Kidney (tissue), 14 donors: ENCODE results near the gene CLDN34. TPM values are rescaled to one million over a fixed set of nuclear protein-coding genes. Genes with fewer than 3 reads are reported as not detected.
A peak's percentile ranks its signal among the peaks of the same experiment; 100 is the strongest.

ENCODE experiments used
- DNase-seq, 5 donors: peaks; one replicate each; pipeline ENCODE4 v3.0.0-alpha.2; 2013 to 2020
- FAIRE-seq: peaks from 2 replicates; lab custom pipeline; 2012; peaks lifted over from hg19 to GRCh38; lab: Jason Lieb, UNC
- H3K27ac ChIP-seq, 2 donors: one replicate each; pipeline ENCODE4 v1.7.0; 2013; ENCODE audit warnings: low read depth in 2 of 2, low read length in 2 of 2, inconsistent platforms in 1 of 2
- H3K27me3 ChIP-seq: one replicate; pipeline ENCODE4 v1.7.1; 2013; ENCODE audit warnings: low read length, inconsistent platforms; ENCODE audit not compliant: control insufficient read depth, insufficient read depth
- H3K36me3 ChIP-seq, 3 donors: one replicate each; pipeline versions ENCODE4 v1.7.0 to v1.7.1; 2013; ENCODE audit warnings: low read length in 3 of 3, control low read depth in 1 of 3, inconsistent platforms in 1 of 3; ENCODE audit not compliant: insufficient read depth in 3 of 3, control insufficient read depth in 2 of 3
- H3K4me1 ChIP-seq, 3 donors: one replicate each; pipeline versions ENCODE4 v1.7.0 to v1.7.1; 2013; ENCODE audit warnings: low read length in 3 of 3, inconsistent platforms in 1 of 3, low read depth in 1 of 3; ENCODE audit not compliant: control insufficient read depth in 2 of 3, insufficient read depth in 2 of 3
- H3K4me3 ChIP-seq, 3 donors: one replicate each; pipeline versions ENCODE4 v1.7.0 to v1.8.1; 2013; ENCODE audit warnings: low read length in 3 of 3, control low read depth in 1 of 3, inconsistent platforms in 1 of 3
- H3K9ac ChIP-seq, 3 donors: one replicate each; pipeline versions ENCODE4 v1.7.0 to v1.7.1; 2013; ENCODE audit warnings: low read length in 3 of 3, control low read depth in 1 of 3, inconsistent platforms in 1 of 3
- H3K9me3 ChIP-seq, 3 donors: one replicate each; pipeline versions ENCODE4 v1.7.0 to v1.7.1; 2013; ENCODE audit warnings: low read length in 3 of 3, control low read depth in 1 of 3, inconsistent platforms in 1 of 3; ENCODE audit not compliant: control insufficient read depth in 2 of 3, insufficient read depth in 1 of 3
- intact Hi-C: fragments of 100-400 bp; cut with DNase I; formaldehyde crosslinking; loops from one replicate; pipeline ENCODE4 v1.11.1; 2022
- polyA plus RNA-seq: library from polyadenylated mRNA; stranded (reverse); fragments of 350-450 nt; fragmentation: Illumina TruSeq; extraction: RNeasy Lipid Tissue Mini Kit (QIAGEN cat#74804); gene quantifications from one replicate; pipeline ENCODE4 v1.2.3, GENCODE V29; 2014; ENCODE audit warnings: low read depth, low replicate concordance; ENCODE audit not compliant: insufficient read depth
- total RNA-seq: library from RNA; stranded (reverse); fragmentation: NEBNext Ultra II Directional; extraction: Animal tissue kit (Norgen Biotek cat#: 25700); gene quantifications from one replicate; pipeline ENCODE4 v1.2.1, GENCODE V29; 2021
- TF ChIP-seq, protein P1 (sequence below): IDR thresholded peaks from 3 replicates; pipeline ENCODE4 v1.5.1; 2012; ENCODE audit warnings: mild to moderate bottlenecking, moderate library complexity, borderline replicate concordance; ENCODE audit not compliant: insufficient read depth; ENCODE audit errors: extremely low read depth
- donor health status: control.
- donor health status: control.
- donor health status: control.
- donor health status: control.
- donor health status: control.
- donor health status: DM: yes; HTN: yes; CAD: no.
- donor health status: Normal renal cell carcinoma (clear cell type).

Gene CLDN34
- total and polyA plus RNA-seq, 2 donors from 2014 or later = 0.50 TPM; not detected in 1

DNA sequence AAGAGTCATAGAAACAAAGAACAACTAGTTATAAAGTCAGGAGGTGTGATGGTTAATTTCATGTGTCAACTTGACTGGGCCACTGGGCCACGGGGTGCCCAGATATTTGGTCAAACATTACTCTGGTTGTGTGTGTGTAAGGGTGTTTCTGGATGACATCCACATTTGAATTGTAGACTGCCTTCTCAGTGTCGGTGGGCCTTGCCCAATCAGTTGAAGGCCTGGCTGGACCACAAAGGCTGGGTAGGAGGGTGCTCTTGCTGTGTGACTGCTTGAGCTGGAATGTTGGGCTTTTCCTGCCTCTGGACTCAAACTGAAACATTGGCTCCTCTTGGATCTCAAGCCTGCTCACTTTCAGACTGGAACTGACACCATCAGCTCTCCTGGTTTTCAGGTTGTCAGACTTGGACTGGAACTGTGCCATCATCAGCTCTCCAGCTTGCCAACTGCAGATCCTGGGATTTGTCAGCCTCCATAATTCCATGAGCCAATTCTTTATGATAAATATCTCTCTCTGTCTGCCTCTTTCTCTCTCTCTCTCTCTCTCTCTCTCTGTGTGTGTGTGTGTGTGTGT is 41.4 kb downstream of the CLDN34 start:
- Histone ChIP-seq H3K4me3 (no peak overlapping the region), H3K27me3 (no peaks in the 10 kb centered on the region), H3K36me3 (no peaks in the 10 kb centered on the region), H3K9ac (no peak overlapping the region), H3K9me3 (no peaks in the 10 kb centered on the region), H3K27ac (no peak overlapping the region), H3K4me1 (no peaks in the 10 kb centered on the region)
- FAIRE-seq = no peak
- TF ChIP-seq, protein P1, sequence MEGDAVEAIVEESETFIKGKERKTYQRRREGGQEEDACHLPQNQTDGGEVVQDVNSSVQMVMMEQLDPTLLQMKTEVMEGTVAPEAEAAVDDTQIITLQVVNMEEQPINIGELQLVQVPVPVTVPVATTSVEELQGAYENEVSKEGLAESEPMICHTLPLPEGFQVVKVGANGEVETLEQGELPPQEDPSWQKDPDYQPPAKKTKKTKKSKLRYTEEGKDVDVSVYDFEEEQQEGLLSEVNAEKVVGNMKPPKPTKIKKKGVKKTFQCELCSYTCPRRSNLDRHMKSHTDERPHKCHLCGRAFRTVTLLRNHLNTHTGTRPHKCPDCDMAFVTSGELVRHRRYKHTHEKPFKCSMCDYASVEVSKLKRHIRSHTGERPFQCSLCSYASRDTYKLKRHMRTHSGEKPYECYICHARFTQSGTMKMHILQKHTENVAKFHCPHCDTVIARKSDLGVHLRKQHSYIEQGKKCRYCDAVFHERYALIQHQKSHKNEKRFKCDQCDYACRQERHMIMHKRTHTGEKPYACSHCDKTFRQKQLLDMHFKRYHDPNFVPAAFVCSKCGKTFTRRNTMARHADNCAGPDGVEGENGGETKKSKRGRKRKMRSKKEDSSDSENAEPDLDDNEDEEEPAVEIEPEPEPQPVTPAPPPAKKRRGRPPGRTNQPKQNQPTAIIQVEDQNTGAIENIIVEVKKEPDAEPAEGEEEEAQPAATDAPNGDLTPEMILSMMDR = no peak
- DNase-seq = no peak
- intact Hi-C loops = no loop called here

DNA sequence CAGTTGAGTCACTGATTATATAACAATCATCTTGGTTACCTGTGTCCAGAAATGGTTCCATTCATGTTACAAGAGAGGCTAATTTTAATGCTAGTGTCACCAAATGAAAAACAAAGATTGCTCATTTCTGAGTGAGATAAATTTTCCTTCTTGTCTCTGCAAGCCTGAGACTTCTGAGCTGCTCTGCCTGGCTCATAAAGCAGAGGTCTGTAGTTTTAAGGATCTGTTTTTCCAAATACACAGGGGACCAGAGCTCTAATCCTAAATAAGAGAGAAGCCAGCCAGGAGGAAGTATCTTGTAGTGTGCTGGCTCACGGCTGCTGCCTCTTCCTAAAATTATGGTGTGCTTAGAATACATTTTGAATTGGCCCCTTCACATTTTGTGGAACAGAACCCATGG is 42.6 kb downstream of the CLDN34 start:
- DNase-seq (no peak), FAIRE-seq (no peak)
- H3K27me3 ChIP-seq = no peaks in the 10 kb centered on the region
- H3K36me3 ChIP-seq = no peaks in the 10 kb centered on the region
- intact Hi-C loops = no loop called here
- H3K4me3 ChIP-seq = no peak overlapping the region
- H3K9ac ChIP-seq = no peak overlapping the region
- no peaks in the 10 kb centered on the region for H3K9me3 ChIP-seq
- H3K4me1 ChIP-seq = no peaks in the 10 kb centered on the region
- no peak overlapping the region for H3K27ac ChIP-seq
- TF ChIP-seq, protein P1 = no peak

DNA sequence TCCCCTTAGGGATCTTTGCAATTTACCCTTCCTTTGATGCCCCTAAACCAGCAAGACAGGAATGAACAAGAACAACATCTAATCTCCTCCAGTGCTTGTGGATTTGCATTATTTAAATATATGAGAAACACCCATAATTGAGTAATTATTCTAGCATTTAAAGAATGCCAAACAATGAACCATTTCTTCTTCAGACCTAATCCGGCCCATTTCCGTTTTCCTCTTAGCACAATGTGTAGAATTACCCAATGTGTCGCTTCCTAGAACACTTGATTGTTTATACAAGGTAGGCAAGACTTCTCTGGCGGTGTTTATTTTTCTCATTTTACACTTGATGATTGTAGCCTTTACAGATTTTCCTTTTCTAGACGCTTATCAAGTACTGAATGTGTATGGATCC is 43.5 kb downstream of the CLDN34 start:
- FAIRE-seq = no peak
- H3K27ac ChIP-seq = no peak overlapping the region
- intact Hi-C loops = no loop called here

More for the DNA sequence above, 43.5 kb downstream of the CLDN34 start:
- peak in 1 of 5 donors; percentile 15 for DNase-seq
- Histone ChIP-seq H3K4me1 (no peaks in the 10 kb centered on the region), H3K36me3 (no peaks in the 10 kb centered on the region), H3K4me3 (no peak overlapping the region), H3K9me3 (no peaks in the 10 kb centered on the region), H3K27me3 (no peaks in the 10 kb centered on the region), H3K9ac (no peak overlapping the region)
- TF ChIP-seq, protein P1 = no peak
